GM18868 (cell line): ENCODE results near the gene ARL15.

Source experiments
- ATAC-seq: cut with Tn5 transposase; IDR thresholded peaks from one replicate; pipeline ENCODE4 v1.9.1; 2021; ENCODE audit warnings: mild to moderate bottlenecking, moderate library complexity; ENCODE audit not compliant: unreplicated experiment

ARL15 gene

GRCh38 chr5:54254482-54255198 is 55.7 kb downstream of the ARL15 start:
- no peak for ATAC-seq

GRCh38 chr5:54251981-54252380 is 58.4 kb downstream of the ARL15 start:
- no peak for ATAC-seq

GRCh38 chr5:54249210-54250028 is 61.0 kb downstream of the ARL15 start:
- peak; percentile 64 for ATAC-seq

- ATAC-seq: no peak
Measured at GRCh38 chr5:54247226-54247625, 63.1 kb downstream of the ARL15 start.

- peak; percentile 93 for ATAC-seq
Measured at GRCh38 chr5:54243483-54244080, 66.8 kb downstream of the ARL15 start.

GRCh38 chr5:54242297-54242696 is 68.1 kb downstream of the ARL15 start:
- no peak for ATAC-seq

- peak; percentile 69 for ATAC-seq
Measured at GRCh38 chr5:54234304-54234933, 76.0 kb downstream of the ARL15 start.

- ATAC-seq: no peak
Measured at GRCh38 chr5:54230936-54231685, 79.3 kb downstream of the ARL15 start.

- peak; percentile 97 for ATAC-seq
Measured at GRCh38 chr5:54229041-54229780, 81.2 kb downstream of the ARL15 start.

- ATAC-seq: no peak
Measured at GRCh38 chr5:54227759-54228158, 82.6 kb downstream of the ARL15 start.

- ATAC-seq: no peak
Measured at GRCh38 chr5:54227109-54227508, 83.3 kb downstream of the ARL15 start.

GRCh38 chr5:54226215-54226614 is 84.2 kb downstream of the ARL15 start:
- ATAC-seq: no peak

- ATAC-seq: no peak
Measured at GRCh38 chr5:54224103-54224826, 86.1 kb downstream of the ARL15 start.

GRCh38 chr5:54222336-54222735 is 88.0 kb downstream of the ARL15 start:
- no peak for ATAC-seq

- no peak for ATAC-seq
Measured at GRCh38 chr5:54221135-54221534, 89.2 kb downstream of the ARL15 start.

GRCh38 chr5:54220230-54221040 is 89.9 kb downstream of the ARL15 start:
- ATAC-seq: no peak

GRCh38 chr5:54217826-54218503 is 92.4 kb downstream of the ARL15 start:
- peak; percentile 92 for ATAC-seq

GRCh38 chr5:54215233-54215736 is 95.1 kb downstream of the ARL15 start:
- no peak for ATAC-seq
